AG10803 (cell line): ENCODE measurements around the gene CADM2.

Experiments
- DNase-seq: peaks from one replicate; pipeline ENCODE4 v3.0.0; 2010; ENCODE audit warnings: low read depth
- H3K4me3 ChIP-seq: 2 replicates; pipeline ENCODE4 v1.5.1; 2011; ENCODE audit warnings: mild to moderate bottlenecking, low read length, control low read depth
- CTCF ChIP-seq: conservative IDR thresholded peaks from 2 replicates; pipeline ENCODE4 v1.5.1; 2011; ENCODE audit warnings: mild to moderate bottlenecking, low read length, control low read depth, inconsistent platforms

Gene CADM2

GRCh38 chr3:85853805-85854204 lies 895.0 kb downstream of the CADM2 start:
- no peak for DNase-seq
- TF ChIP-seq CTCF: no peak
- H3K4me3 ChIP-seq: no peak overlapping the region

GRCh38 chr3:85862893-85863455 lies 904.2 kb downstream of the CADM2 start:
- no peak for TF ChIP-seq CTCF
- DNase-seq: no peak
- no peak overlapping the region for H3K4me3 ChIP-seq

GRCh38 chr3:85864896-85865295 lies 906.1 kb downstream of the CADM2 start:
- H3K4me3 ChIP-seq: no peak overlapping the region
- TF ChIP-seq CTCF: no peak
- no peak for DNase-seq

GRCh38 chr3:85867072-85867471 lies 908.3 kb downstream of the CADM2 start:
- no peak overlapping the region for H3K4me3 ChIP-seq
- DNase-seq: no peak
- no peak for TF ChIP-seq CTCF

- no peak overlapping the region for H3K4me3 ChIP-seq
- no peak for DNase-seq
- no peak for TF ChIP-seq CTCF
Observed at GRCh38 chr3:85875589-85875988, 916.8 kb downstream of the CADM2 start.

- no peak for TF ChIP-seq CTCF
- DNase-seq: no peak
- no peak overlapping the region for H3K4me3 ChIP-seq
Observed at GRCh38 chr3:85877631-85878030, 918.8 kb downstream of the CADM2 start.

- TF ChIP-seq CTCF: no peak
- no peak overlapping the region for H3K4me3 ChIP-seq
- DNase-seq: no peak
Observed at GRCh38 chr3:85881833-85882393, 923.1 kb downstream of the CADM2 start.
